ENCODE data around the gene NTM. TPM values are rescaled to one million over a fixed set of nuclear protein-coding genes. Genes with fewer than 3 reads are reported as not detected.

The NTM gene
- total RNA-seq, 4 donors from 2014 or later, result 0.40 to 3.1 (median 2.1) TPM; not detected in 1

- in situ Hi-C loops (cut with MboI; ENCODE audit: low pct_ligation_motif_present in 1 of 4, low pct_unique_long_range_greater_than_20kb in 1 of 4, low sequenced_read_pairs in 3 of 4) (no loop called here), intact Hi-C loops (cut with DNase I; ENCODE audit: low total_unique reads) (no loop called here)
- 29 to 48% methylated on average over 2 to 6 of the region's 6 CpGs for WGBS, 2 donors (ENCODE audit: low coverage in 1 of 2)
- no peak overlapping the region for H3K27ac ChIP-seq
- TF ChIP-seq POLR2AphosphoS5 (IDR thresholded peaks at IDR 0.05) (no peak), EP300 (IDR thresholded peaks at IDR 0.05; ENCODE audit: low read depth) (no peak), POLR2A (IDR thresholded peaks at IDR 0.05) (no peak)
- TF ChIP-seq, protein P1, sequence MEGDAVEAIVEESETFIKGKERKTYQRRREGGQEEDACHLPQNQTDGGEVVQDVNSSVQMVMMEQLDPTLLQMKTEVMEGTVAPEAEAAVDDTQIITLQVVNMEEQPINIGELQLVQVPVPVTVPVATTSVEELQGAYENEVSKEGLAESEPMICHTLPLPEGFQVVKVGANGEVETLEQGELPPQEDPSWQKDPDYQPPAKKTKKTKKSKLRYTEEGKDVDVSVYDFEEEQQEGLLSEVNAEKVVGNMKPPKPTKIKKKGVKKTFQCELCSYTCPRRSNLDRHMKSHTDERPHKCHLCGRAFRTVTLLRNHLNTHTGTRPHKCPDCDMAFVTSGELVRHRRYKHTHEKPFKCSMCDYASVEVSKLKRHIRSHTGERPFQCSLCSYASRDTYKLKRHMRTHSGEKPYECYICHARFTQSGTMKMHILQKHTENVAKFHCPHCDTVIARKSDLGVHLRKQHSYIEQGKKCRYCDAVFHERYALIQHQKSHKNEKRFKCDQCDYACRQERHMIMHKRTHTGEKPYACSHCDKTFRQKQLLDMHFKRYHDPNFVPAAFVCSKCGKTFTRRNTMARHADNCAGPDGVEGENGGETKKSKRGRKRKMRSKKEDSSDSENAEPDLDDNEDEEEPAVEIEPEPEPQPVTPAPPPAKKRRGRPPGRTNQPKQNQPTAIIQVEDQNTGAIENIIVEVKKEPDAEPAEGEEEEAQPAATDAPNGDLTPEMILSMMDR (IDR thresholded peaks at IDR 0.05), result no peak
- no peaks in the 10 kb centered on the region for H3K36me3 ChIP-seq
- no peak for DNase-seq
- H3K4me3 ChIP-seq, result no peak overlapping the region
- H3K27me3 ChIP-seq, result no peaks in the 10 kb centered on the region
- H3K9me3 ChIP-seq, result no peaks in the 10 kb centered on the region
- no peaks in the 10 kb centered on the region for H3K4me1 ChIP-seq
These were observed 167.9 kb downstream of the NTM start for GRCh38 chr11:131538322-131538721.

GRCh38 chr11:131540676-131541075 is 170.3 kb downstream of the NTM start:
- in situ Hi-C loops (cut with MboI; ENCODE audit: low pct_ligation_motif_present in 1 of 4, low pct_unique_long_range_greater_than_20kb in 1 of 4, low sequenced_read_pairs in 3 of 4) (no loop called here), intact Hi-C loops (cut with DNase I; ENCODE audit: low total_unique reads) (no loop called here)
- Histone ChIP-seq H3K9me3 (no peaks in the 10 kb centered on the region), H3K27me3 (no peaks in the 10 kb centered on the region), H3K36me3 (no peaks in the 10 kb centered on the region), H3K4me1 (no peaks in the 10 kb centered on the region), H3K4me3 (no peak overlapping the region), H3K27ac (no peak overlapping the region)
- TF ChIP-seq POLR2A (IDR thresholded peaks at IDR 0.05) (no peak), EP300 (IDR thresholded peaks at IDR 0.05; ENCODE audit: low read depth) (no peak), POLR2AphosphoS5 (IDR thresholded peaks at IDR 0.05) (no peak)
- TF ChIP-seq, protein P1 (IDR thresholded peaks at IDR 0.05), result no peak
- DNase-seq, result no peak
- WGBS, 2 donors (ENCODE audit: low coverage in 1 of 2), result 65 to 75% methylated on average over 2 to 3 of the region's 3 CpGs

DNA sequence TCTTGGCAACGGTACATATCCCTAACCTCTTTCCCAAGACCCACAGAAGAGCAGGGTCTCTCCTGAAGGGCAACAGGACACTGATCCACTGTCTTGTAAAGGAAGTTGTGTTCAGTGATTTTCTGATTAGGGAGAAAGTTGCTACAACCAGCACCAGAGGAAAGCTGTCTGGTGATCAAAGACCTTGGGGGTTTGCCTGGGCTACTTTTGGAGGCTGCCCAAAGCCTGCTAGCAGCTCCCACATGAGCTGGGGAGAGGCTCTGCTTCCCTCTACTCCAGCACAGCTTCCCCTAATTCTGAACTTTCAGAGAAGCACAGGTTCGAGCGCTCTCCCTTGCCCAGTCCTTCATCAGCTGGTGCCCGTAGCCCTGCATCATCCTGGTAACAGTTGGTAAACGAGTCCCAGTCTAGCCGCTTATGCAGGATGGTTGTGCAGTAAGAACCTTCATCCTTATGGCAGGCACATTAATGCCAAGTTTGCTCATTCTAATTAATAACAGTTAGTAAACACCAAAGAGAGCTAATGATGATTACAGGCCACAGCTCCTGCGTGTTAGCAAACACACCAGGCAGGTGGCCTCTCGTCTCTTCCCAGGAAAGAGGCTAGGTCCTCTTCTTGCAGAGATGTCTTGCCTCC is 173.1 kb downstream of the NTM start:
- intact Hi-C loops (cut with DNase I; ENCODE audit: low total_unique reads), result no loop called here
- Histone ChIP-seq H3K4me3 (no peak overlapping the region), H3K9me3 (no peaks in the 10 kb centered on the region), H3K27ac (no peak overlapping the region), H3K4me1 (no peaks in the 10 kb centered on the region), H3K27me3 (no peaks in the 10 kb centered on the region), H3K36me3 (no peaks in the 10 kb centered on the region)
- no peak for TF ChIP-seq POLR2AphosphoS5 (IDR thresholded peaks at IDR 0.05)
- no peak for TF ChIP-seq POLR2A (IDR thresholded peaks at IDR 0.05)
- TF ChIP-seq, protein P1 (IDR thresholded peaks at IDR 0.05), result no peak
- TF ChIP-seq EP300 (IDR thresholded peaks at IDR 0.05; ENCODE audit: low read depth), result no peak
- WGBS, 2 donors (ENCODE audit: low coverage in 1 of 2), result 69 to 71% methylated on average over 4 to 8 of the region's 8 CpGs
- DNase-seq, result no peak
- in situ Hi-C loops (cut with MboI; ENCODE audit: low pct_ligation_motif_present in 1 of 4, low pct_unique_long_range_greater_than_20kb in 1 of 4, low sequenced_read_pairs in 3 of 4), result no loop called here

- no peaks in the 10 kb centered on the region for H3K36me3 ChIP-seq
- 20 to 53% methylated on average over 2 to 9 of the region's 9 CpGs for WGBS, 2 donors (ENCODE audit: low coverage in 1 of 2)
- in situ Hi-C loops (cut with MboI; ENCODE audit: low pct_ligation_motif_present in 1 of 4, low pct_unique_long_range_greater_than_20kb in 1 of 4, low sequenced_read_pairs in 3 of 4) (no loop called here), intact Hi-C loops (cut with DNase I; ENCODE audit: low total_unique reads) (no loop called here)
- TF ChIP-seq POLR2A (IDR thresholded peaks at IDR 0.05) (no peak), EP300 (IDR thresholded peaks at IDR 0.05; ENCODE audit: low read depth) (no peak), POLR2AphosphoS5 (IDR thresholded peaks at IDR 0.05) (no peak)
- TF ChIP-seq, protein P1 (IDR thresholded peaks at IDR 0.05), result no peak
- no peak overlapping the region for H3K4me3 ChIP-seq
- no peak for DNase-seq
- no peaks in the 10 kb centered on the region for H3K9me3 ChIP-seq
- H3K27me3 ChIP-seq, result no peaks in the 10 kb centered on the region
- H3K27ac ChIP-seq, result no peak overlapping the region
- H3K4me1 ChIP-seq, result no peaks in the 10 kb centered on the region
These were observed 174.2 kb downstream of the NTM start for GRCh38 chr11:131544591-131544990.

Measured in transverse colon (tissue), 4 donors.